Measurements from ENCODE around the gene MYADM.

- TF ChIP-seq CTCF (IDR thresholded peaks at IDR 0.05; ENCODE audit: insufficient read depth, low read length) (no peak), POLR2AphosphoS5 (IDR thresholded peaks at IDR 0.05; ENCODE audit: low read depth) (no peak), REST (IDR thresholded peaks at IDR 0.05; ENCODE audit: insufficient replicate concordance, low read depth) (no peak), SPI1 (IDR thresholded peaks at IDR 0.05; ENCODE audit: borderline replicate concordance, low read depth) (no peak)
These were observed 48.3 kb downstream of the MYADM start for GRCh38 chr19:53916004-53916403.
